PFSK-1 (cell line): ENCODE data around the gene MAP2K5.

Source experiments
- POLR2AphosphoS5 ChIP-seq: IDR thresholded peaks from 2 replicates; pipeline ENCODE4 v1.6.1; 2012; ENCODE audit warnings: low read depth, mild to moderate bottlenecking, control low read depth, low read length, moderate library complexity
- REST ChIP-seq, 2 experiments: IDR thresholded peaks; 2 replicates each; pipeline versions ENCODE4 v1.6.1 to v1.8.0; 2011 to 2012; ENCODE audit warnings: low read depth in 2 of 2, low read length in 2 of 2, control low read depth in 1 of 2, inconsistent platforms in 1 of 2, mild to moderate bottlenecking in 1 of 2, moderate library complexity in 1 of 2; ENCODE audit not compliant: insufficient read depth in 1 of 2
- SIN3A ChIP-seq: IDR thresholded peaks from 2 replicates; pipeline ENCODE4 v1.6.1; 2012; ENCODE audit warnings: mild to moderate bottlenecking, low read length, moderate library complexity, borderline replicate concordance; ENCODE audit not compliant: insufficient read depth
- TAF1 ChIP-seq: IDR thresholded peaks from 2 replicates; pipeline ENCODE4 v1.6.1; 2012; ENCODE audit warnings: low read length, control low read depth, borderline replicate concordance; ENCODE audit not compliant: insufficient read depth

DNA sequence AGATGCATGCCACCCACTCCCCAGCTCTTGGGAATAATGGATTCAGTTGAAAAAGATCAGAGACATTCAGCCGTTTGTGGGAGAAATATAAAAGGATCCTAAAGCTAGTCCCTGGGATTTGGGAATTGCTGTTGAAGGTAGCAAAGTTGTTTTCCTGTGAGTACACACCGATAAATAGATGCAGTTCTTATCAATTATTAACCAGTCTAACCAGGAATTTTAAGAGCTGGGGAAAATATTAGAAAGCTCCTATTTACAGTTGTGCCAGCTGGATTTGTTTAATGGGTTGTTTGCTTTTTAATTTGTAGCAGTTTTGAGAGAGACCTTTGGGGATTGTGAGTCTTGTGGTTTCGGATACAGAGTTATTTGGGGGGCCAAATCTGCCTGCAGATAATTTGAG lies 238.6 kb downstream of the MAP2K5 start:
- TF ChIP-seq SIN3A (no peak), TAF1 (no peak), POLR2AphosphoS5 (no peak), REST (IDR thresholded peaks at IDR 0.05; ENCODE audit: insufficient read depth in 1 of 2, low read depth in 2 of 2, low read length in 2 of 2) (no peak)
